KMS-11 (cell line): Measurements from ENCODE around the gene LIPG.

Source experiments
- H2AFZ ChIP-seq: fragments of 200-600 bp; sonication (generic); 2 replicates; pipeline ENCODE4 v1.6.1; 2016; ENCODE audit warnings: antibody characterized with exemption, mixed run types, low read depth
- H3K27ac ChIP-seq: fragments of 200-600 bp; sonication (generic); 2 replicates; pipeline ENCODE4 v1.6.1; 2016; ENCODE audit warnings: mild to moderate bottlenecking, mixed run types
- H3K27me3 ChIP-seq: fragments of 200-600 bp; sonication (generic); 2 replicates; pipeline ENCODE4 v1.6.1; 2017; ENCODE audit warnings: mild to moderate bottlenecking, low read depth, mixed run types, moderate library complexity; ENCODE audit not compliant: insufficient read depth
- H3K36me3 ChIP-seq: fragments of 200-600 bp; sonication (generic); 2 replicates; pipeline ENCODE4 v1.6.1; 2017; ENCODE audit warnings: mild to moderate bottlenecking, mixed run types; ENCODE audit not compliant: insufficient read depth
- H3K4me1 ChIP-seq: fragments of 200-600 bp; sonication (generic); 2 replicates; pipeline ENCODE4 v1.6.1; 2016; ENCODE audit warnings: mild to moderate bottlenecking, low read depth, mixed run types; ENCODE audit not compliant: poor library complexity, severe bottlenecking
- H3K4me2 ChIP-seq: fragments of 200-600 bp; sonication (generic); 2 replicates; pipeline ENCODE4 v1.7.0; 2016; ENCODE audit warnings: mild to moderate bottlenecking, mixed run types
- H3K4me3 ChIP-seq: fragments of 200-600 bp; sonication (generic); IDR thresholded peaks from 2 replicates; pipeline ENCODE4 v1.6.1; 2017; ENCODE audit warnings: low read depth, low read length, mixed read lengths; ENCODE audit not compliant: insufficient read depth
- H3K79me2 ChIP-seq: fragments of 200-600 bp; sonication (generic); 2 replicates; pipeline ENCODE4 v1.6.1; 2016; ENCODE audit warnings: low read depth, mixed run types; ENCODE audit not compliant: insufficient read depth
- H3K9ac ChIP-seq: fragments of 200-600 bp; sonication (generic); 2 replicates; pipeline ENCODE4 v1.6.1; 2016; ENCODE audit warnings: mild to moderate bottlenecking, mixed run types
- H4K20me1 ChIP-seq: fragments of 200-600 bp; sonication (generic); 2 replicates; pipeline ENCODE4 v1.6.1; 2016; ENCODE audit warnings: mild to moderate bottlenecking, mixed run types; ENCODE audit not compliant: insufficient read depth
- CTCF ChIP-seq: fragments of 200-600 bp; sonication (generic); conservative IDR thresholded peaks from 2 replicates; pipeline ENCODE4 v1.6.1; 2017; ENCODE audit warnings: low read depth, mild to moderate bottlenecking, antibody characterized with exemption, low read length, moderate library complexity, mixed read lengths

LIPG gene

GRCh38 chr18:49585781-49586663 is 24.2 kb downstream of the LIPG start:
- Histone ChIP-seq H3K4me1 (no peaks in the 10 kb centered on the region), H3K27ac (peak overlapping the region; percentile 26; the same call in 1 of the 2 replicates), H3K4me2 (no peak overlapping the region), H3K27me3 (no peaks in the 10 kb centered on the region), H3K4me3 (no peak overlapping the region), H2AFZ (peak overlapping the region; percentile 7; the same call in 1 of the 2 replicates), H4K20me1 (no peaks in the 10 kb centered on the region), H3K36me3 (no peaks in the 10 kb centered on the region), H3K9ac (no peak overlapping the region), H3K79me2 (no peaks in the 10 kb centered on the region)
- TF ChIP-seq CTCF: no peak

- no peak overlapping the region for H3K4me3 ChIP-seq
- H3K36me3 ChIP-seq: no peaks in the 10 kb centered on the region
- H3K27me3 ChIP-seq: no peaks in the 10 kb centered on the region
- H3K9ac ChIP-seq: no peak overlapping the region
- H4K20me1 ChIP-seq: no peaks in the 10 kb centered on the region
- no peak overlapping the region for H2AFZ ChIP-seq
- no peaks in the 10 kb centered on the region for H3K4me1 ChIP-seq
- no peaks in the 10 kb centered on the region for H3K79me2 ChIP-seq
- TF ChIP-seq CTCF: no peak
- no peak overlapping the region for H3K27ac ChIP-seq
- H3K4me2 ChIP-seq: no peak overlapping the region
Observed at GRCh38 chr18:49588171-49588570, 26.3 kb downstream of the LIPG start.

- no peak overlapping the region for H3K4me2 ChIP-seq
- H2AFZ ChIP-seq: no peak overlapping the region
Observed at GRCh38 chr18:49588971-49589370, 27.1 kb downstream of the LIPG start.

GRCh38 chr18:49590608-49591007 is 28.8 kb downstream of the LIPG start:
- H3K27ac ChIP-seq: no peak overlapping the region
- H2AFZ ChIP-seq: no peak overlapping the region
- H3K27me3 ChIP-seq: no peaks in the 10 kb centered on the region
- no peak for TF ChIP-seq CTCF
- H3K79me2 ChIP-seq: no peaks in the 10 kb centered on the region
- no peaks in the 10 kb centered on the region for H4K20me1 ChIP-seq
- no peak overlapping the region for H3K4me3 ChIP-seq
- H3K4me2 ChIP-seq: no peak overlapping the region
- no peak overlapping the region for H3K9ac ChIP-seq
- no peaks in the 10 kb centered on the region for H3K36me3 ChIP-seq
- no peaks in the 10 kb centered on the region for H3K4me1 ChIP-seq

More at GRCh38 chr18:49588971-49589370, 27.1 kb downstream of the LIPG start:
- H3K4me3 ChIP-seq: no peak overlapping the region
- no peaks in the 10 kb centered on the region for H3K36me3 ChIP-seq
- no peaks in the 10 kb centered on the region for H3K4me1 ChIP-seq
- no peaks in the 10 kb centered on the region for H3K79me2 ChIP-seq
- no peaks in the 10 kb centered on the region for H3K27me3 ChIP-seq
- no peak for TF ChIP-seq CTCF
- H4K20me1 ChIP-seq: no peaks in the 10 kb centered on the region
- no peak overlapping the region for H3K27ac ChIP-seq
- no peak overlapping the region for H3K9ac ChIP-seq
